Islet of Langerhans (tissue), 1 donor: ENCODE data around the gene TBXA2R.

Experiments used
- FAIRE-seq: peaks from one replicate; lab custom pipeline; 2011; peaks lifted over from hg19 to GRCh38; lab: Jason Lieb, UNC

TBXA2R gene

DNA sequence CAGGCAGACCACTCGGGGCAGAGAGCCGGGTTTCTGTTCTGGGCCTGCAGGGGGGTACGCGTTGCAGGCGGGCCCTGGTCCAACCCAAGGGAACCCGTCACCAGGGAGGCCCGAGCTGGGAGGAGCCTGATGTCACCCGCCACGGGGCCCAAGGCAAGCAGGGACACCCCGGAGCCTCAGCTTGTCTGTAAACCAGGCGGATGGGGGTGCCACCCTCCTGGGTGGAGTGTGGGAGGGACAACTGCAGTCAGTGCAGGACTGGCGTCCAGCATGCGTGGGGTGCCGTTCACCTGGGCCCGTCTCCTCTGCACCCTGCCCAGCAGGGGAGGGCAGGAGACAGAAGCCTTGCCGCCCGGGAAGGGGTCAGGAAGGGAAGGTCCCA lies 12.9 kb upstream of the TBXA2R start:
- FAIRE-seq: no peak

DNA sequence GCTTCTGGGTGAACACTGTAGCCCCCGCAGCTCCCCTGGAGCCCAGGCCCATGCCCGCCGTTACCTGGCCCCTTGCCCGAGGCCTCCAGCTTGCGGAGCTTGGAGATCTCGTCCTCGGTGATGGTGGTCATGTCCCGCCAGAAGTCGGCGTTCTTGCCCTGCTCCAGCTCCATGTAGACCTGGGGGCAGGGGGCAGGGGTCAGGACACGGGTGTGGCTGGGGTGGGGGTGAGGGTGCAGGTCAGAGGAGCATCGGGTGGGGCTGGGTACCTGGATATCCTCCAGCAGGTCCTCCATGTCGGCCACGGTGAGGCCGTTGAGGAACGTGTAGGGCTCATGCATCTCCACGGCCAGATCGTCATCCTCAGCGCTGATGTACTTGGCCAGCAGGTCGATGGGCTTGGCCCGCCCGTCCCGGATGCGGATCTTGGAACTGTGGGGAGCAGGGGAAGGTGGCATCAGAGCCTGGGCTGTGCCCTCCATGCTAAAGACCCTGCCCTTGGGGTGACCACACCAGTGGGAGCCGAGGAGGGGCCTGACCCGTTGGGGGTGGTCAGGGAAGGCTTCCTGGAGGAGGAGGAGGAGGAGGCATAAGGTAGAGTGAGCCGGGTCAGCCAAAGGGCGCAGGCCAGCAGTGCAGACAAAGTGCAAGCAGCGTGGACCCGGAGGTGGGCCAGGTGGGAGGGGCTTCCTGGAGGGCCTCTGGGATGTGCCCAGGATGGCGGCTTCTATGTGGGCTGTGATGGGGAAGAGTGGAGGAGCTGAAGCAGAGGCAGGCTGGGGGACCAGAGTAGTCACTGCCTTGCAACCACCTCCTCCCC lies 12.3 kb upstream of the TBXA2R start:
- FAIRE-seq: no peak

GRCh38 chr19:3618144-3618810 lies 11.6 kb upstream of the TBXA2R start:
- FAIRE-seq: no peak

DNA sequence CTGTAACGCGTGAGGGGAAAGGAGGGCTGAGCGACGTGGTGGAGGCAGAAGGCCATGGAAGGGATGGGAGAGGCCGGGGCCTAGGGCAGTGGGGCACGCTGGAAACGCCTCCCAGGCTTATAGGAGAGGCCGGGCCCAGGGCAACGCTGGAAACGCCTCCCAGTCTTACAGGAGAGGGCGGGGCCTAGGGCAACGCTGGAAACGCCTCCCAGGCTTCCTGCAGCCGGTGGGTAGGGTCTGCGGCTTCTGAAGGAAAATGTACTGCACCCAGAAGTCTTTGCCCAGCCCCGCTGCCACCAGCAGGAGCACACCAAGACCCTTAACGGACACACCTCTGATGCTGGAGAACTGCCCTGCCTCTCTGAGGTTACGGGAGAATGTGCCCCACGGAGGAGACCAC lies 10.8 kb upstream of the TBXA2R start:
- FAIRE-seq: no peak

DNA sequence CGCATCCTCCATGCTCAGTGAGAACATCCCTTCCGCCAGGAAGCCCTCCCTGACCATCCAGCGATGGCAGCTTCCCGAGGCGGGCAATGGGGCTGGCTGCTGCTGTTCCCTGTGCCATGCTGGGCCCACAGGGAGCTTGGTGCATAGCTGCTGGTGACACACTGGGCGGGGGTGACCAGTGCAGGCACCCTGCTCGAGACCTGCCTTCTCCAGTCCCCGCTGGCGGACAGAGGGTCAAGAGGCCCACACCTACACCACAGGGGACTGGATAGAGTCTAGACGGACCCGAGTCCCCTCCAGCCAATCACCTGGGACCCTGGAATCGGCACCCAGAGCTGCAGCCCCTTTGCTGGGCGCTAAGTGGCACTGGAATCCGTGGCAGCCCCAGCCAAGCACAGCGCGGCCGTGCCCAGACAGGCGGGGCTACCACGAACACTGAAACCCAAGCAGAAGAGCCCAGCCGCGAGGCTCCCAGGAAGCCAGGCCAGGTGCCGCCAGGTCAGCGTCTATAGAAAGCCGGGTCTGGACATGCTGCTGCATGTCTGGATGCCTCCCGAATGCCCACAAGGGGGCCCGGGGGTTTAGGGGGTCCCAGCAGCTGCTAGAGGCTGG lies 9.0 kb upstream of the TBXA2R start:
- FAIRE-seq: no peak

DNA sequence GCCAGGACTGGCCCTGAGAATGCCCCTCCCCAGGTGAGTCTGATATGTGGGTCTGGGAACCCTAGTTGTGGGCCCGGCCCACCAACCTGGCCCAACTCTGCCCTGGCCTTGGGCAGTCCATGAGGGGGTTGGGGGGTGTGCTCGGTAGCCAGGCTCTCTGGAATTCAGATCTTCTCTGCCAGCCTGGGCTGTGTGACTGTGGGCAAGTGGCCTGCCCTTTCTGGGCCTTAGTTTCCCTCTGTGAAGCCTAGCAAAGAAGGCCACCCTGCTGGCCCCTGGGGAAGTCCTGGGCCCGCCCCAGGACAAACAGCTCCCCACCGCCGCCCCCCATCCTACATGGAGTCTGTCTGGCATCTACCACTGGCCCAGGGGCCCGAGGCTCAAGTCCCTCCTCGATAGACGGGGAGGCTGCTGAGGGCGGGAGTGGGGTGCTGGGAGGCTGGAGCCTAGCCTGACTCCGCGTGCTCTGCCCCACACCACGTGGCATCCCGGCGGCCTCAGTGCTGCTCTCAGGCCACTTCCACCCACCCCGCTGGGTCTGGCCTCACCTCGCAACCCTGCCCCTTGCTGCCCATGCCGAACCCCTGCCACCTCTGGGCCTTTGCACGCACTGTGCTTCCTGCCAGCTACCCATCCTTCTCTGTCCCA lies 8.3 kb upstream of the TBXA2R start:
- no peak for FAIRE-seq

DNA sequence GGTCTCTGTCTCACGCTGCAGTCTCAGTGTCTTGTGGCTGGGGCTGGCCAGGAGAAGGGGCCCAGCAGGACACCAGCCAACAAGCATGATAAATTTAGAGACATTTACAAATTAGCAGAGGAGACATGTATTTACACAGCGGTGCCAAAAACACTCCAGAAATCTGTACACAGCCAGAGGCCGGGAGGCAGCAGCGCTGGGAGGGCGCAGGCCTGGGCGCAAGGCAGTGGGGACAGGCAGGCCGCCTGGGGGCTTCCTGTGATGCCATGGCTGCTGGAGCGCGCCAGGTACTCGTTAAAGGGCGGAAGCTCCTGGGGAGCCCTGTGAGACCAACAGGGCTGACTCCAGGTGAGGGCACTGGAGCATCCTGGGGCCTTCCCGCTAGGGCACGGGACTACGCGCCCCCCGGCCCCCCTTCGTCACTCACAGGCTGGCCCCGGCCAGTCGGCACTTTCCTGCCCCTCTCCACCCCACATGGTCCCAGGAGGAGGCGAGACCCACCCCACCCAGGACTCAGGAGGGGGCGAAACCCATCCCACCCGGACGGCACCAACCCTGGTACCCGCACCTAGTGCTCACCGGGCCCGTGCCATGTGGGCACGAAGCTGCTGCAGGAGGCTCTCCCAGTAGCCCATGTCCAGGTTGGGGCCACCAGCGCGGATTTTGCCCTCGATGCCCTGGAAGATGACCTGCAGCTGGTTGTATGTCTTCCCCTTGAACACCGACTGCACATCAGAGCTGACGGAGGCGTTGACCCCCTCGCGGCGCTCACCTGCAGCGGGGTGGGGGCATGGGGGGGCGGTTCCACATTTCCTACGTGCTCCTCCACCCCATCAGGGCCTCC lies 7.4 kb upstream of the TBXA2R start:
- no peak for FAIRE-seq

GRCh38 chr19:3612901-3613741 lies 6.4 kb upstream of the TBXA2R start:
- no peak for FAIRE-seq

DNA sequence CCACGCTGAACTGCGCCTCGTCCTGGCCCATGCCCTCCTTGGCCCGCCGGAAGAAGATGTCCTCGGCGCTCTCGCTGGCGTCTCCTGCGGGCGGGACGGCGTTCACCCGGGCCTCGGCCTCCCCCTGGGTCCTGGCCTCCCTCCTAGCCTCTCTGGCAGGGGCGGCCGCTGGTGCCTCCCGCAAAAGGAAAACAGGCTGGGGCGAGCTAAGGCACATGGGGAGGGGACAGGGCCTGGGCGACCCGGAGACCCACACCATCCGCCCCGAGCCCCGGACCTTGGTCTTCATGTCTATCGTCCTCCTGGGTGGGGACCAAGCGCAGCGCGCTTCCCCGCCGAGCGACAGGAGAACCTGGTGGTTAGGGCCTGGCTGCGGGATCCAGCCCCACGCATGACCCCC lies 5.7 kb upstream of the TBXA2R start:
- FAIRE-seq: no peak

DNA sequence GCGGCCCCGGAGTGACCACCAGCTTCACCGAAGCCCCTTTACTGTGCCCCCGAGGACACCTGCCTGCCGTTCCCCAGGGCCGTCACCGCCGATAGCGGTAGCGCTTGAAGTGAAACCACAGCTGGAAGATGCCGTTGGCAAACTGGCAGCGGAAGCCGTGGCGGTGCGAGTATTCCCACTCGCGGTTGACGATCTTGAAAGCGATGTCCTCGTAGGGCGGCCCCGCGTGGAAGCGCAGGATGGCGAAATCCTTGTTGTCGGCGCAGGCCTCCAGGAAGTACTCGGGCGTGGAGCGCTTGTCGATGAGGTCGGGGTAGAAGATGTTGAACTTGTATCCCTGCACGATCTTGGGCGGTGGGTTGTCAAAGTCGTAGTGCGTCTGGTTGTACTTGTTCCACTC lies 5.2 kb upstream of the TBXA2R start:
- no peak for FAIRE-seq

GRCh38 chr19:3610745-3611717 lies 4.4 kb upstream of the TBXA2R start:
- no peak for FAIRE-seq

DNA sequence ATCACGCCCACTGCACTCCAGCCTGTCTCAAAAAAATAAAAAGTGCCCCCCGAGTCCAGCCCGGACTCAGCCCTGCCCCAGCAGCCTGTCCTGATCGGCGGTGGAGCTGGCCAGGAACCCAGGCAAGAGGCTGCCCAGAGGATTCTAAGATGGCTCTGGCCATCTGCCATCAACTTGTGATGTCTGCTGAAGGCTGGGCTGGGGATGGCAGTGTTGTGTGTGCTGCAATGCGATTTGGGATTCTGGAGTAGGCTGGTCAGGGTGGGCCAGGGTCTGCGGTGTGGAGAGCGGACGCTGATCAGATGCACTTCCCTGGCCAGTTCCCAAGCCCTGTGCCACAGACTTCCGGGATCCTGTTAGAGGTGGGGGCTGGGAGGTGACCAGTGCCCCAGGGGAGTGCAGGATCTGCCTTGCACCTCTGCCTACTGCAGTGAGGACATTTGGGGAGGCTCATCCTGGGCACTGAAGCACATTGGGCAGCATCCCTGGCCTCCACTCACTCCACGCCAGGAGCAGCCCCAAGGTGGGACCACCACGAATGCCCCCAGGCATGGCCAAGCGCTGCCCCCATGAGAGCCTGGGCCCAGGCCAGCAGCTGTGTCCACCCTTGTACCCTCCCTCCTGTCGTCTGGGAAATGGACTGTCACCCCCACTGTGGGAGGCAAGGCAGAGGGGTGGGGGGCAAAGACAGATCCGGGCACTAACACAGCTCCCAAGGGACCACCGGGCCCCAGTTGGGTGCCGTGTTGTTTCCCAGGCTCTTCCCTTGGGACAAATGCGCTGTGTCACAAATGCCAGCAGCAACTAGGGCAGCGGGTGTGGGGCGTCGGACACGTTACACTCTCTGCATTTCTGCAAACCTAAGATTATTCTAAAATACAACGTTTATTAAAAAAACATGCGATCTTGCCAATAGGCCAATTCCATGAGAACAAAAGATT lies 3.4 kb upstream of the TBXA2R start:
- no peak for FAIRE-seq

- FAIRE-seq: no peak
Observed at GRCh38 chr19:3608750-3609322, 2.2 kb upstream of the TBXA2R start.

DNA sequence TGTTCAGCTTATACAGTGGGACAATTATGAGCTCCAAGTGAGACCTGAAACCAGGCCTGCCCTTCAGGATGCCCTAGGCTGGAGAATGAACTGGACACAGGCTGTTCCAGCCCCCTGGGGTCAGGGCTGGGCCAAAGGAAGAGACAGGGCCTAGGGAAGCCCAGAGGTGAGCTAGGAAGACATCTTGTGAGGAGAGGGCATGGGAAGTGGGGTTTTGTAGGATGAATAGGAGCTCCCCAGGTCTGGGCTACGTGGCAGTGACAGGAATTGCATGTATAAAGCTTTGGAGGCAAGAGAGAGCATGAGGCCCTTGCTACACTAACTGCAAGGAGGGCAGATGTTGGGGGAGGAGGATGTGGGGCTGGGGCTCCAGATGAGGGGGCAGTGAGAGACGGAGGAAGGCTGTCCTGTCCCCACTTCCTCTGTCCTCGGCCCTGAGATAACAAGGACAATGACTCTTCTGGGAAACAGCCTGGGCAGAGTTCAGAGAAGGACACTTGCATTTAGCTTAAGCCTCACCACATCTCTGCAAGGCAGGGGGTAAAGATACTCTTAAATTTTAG lies 1.5 kb upstream of the TBXA2R start:
- FAIRE-seq: no peak

- FAIRE-seq: no peak
Observed at GRCh38 chr19:3607303-3608078, 816 bp upstream of the TBXA2R start.

GRCh38 chr19:3606174-3606689 lies 443 bp downstream of the TBXA2R start:
- FAIRE-seq: no peak

- no peak for FAIRE-seq
Observed at GRCh38 chr19:3605770-3606169, 905 bp downstream of the TBXA2R start.
